ENCODE data around the gene NFIA.
"Not testable (repeated sequence)": the region's sequence is repeated elsewhere in the genome, so short reads cannot be mapped to it uniquely, and the experiment has no call there.

The NFIA gene

DNA sequence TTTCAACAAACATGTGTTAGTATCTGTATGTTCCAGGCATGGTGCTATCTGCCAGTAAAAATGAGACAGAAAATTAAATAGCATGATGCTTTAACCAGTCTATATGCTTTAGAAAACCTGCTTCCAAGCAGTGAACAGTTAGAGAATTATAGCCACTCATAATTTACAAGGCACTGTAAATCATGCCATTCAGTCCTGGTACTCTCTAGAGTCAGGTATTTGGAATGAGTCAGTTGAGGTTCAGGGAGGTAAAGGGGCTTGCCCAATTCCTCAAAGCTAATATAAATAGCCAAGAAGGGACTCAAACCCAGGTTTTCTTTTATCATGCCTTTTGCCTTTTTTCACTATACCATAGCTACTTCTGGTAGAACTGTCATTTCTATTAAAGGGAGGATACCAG, 184.4 kb downstream of the NFIA start:
- DNase-seq (ENCODE audit: low read depth in 1 of 2, low spot score in 1 of 2) = no peak

DNA sequence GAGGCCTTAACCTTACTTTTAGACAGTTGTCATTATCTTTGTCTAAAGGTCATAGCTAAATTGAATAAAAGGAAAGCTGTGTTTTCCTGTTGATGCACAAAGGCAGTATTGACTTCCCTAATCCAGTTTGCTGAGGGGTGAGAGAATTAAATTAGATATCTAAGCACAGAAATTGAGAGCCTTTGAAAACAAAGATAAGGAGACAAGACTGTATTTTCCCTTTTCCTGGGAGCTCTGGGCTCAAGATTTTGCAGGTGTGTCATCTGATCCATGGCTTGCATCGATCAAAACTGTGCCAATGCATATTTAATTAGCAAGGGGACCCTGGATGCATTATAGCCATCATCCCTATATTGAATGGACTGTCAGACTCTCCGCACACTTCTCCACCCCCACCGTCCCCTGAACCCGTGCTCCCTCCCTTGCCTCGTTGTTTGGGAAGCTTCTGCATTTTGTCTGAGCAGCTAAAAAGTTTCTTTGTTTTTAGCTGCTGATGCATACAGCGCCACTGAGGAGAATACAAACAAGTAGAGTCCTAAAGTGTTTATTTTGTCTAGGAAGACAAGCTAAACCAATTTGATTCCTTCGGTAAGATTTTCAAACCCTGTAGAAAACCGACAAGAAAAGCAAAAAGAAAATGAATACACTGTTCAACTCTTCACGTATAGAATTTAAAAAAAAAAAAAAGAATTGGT, 186.3 kb downstream of the NFIA start:
- DNase-seq (ENCODE audit: low read depth in 1 of 2, low spot score in 1 of 2) = no peak

DNA sequence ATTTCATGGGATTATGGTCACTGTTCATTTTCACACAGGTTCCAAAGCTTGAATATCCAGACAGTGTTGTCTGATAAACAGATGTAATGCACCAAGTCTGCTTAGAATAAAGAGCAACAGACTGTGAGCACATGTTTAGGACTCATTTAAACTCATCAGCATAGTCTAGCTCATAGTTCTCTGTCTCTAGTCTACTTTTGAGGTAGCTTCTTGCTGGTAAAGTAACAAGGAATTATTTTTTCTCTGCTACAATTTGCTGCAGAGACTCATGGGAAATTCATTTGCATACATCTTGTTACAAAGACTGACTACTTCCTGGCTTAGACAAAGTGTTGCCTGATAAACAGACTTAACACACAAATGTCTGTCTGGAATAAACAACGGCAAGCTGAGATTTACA, 187.2 kb downstream of the NFIA start:
- no peak for DNase-seq (ENCODE audit: low read depth in 1 of 2, low spot score in 1 of 2)

DNA sequence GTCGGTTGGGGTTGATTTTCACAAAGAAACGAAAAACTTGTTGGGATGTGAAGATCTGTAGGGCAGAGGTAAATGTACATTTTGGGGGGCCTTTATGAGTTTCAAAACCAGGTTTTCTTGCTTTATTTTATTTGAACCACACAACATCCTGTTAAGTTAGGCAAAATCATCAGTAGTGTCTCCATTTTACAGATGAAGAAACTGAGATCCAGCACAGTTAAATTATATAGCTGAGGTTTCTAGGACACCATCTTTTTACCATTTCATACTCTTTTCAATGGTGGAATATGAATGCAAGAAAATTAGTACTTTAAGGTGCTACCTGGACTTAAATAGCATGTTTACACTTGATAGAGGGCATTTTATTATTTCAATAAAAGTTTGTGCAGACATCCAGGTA, 187.7 kb downstream of the NFIA start:
- DNase-seq (ENCODE audit: low read depth in 1 of 2, low spot score in 1 of 2) = no peak

DNA sequence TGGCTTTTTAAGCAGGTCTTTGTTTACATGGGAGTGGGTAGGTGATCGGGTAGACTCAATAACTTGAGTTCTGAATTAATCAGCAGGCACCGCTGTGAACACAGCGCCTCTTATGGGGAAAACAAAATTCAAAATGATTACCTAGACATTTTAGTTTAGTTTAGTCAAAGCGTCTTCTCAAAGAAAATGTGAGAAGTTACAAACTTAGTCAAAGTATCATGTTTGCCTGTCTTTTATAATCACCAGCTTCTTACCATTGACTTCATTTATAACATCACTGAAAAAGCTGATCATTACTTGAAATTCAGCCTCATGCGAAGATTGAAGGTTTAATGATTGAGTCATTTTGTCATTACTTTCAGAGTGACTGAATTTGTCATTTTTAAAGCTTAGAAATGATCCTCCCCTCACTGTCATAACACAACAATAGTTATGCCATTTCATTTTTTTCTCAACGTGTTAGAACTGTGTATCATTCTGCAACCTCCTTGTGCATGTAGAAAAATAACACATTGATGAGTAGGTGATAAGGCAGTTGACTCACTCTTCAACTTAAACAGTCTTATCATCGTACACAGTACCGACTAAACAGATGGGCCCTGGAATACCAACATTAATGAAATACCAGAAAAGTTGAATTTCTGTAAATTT, 188.5 kb downstream of the NFIA start:
- DNase-seq (ENCODE audit: low read depth in 1 of 2, low spot score in 1 of 2) = no peak

DNA sequence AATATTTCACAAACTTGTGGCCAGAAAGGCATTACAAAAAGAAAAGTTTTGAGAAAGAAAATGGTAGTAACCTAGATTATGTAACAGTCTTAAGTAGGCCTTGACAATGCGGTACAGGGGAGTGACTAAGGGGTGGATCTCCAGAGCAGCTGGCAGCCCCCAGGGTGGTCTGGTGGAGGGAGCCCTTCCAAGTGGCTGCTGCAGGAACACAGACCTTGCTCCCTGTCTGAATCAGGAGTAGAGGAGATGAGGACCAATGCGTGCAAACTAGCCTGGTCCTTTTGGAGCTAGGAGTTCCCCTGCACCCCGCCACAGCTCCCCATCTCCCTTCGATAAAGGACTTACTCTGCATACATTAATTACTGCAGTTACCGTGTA, 189.0 kb downstream of the NFIA start:
- no peak for DNase-seq (ENCODE audit: low read depth in 1 of 2, low spot score in 1 of 2)

DNA sequence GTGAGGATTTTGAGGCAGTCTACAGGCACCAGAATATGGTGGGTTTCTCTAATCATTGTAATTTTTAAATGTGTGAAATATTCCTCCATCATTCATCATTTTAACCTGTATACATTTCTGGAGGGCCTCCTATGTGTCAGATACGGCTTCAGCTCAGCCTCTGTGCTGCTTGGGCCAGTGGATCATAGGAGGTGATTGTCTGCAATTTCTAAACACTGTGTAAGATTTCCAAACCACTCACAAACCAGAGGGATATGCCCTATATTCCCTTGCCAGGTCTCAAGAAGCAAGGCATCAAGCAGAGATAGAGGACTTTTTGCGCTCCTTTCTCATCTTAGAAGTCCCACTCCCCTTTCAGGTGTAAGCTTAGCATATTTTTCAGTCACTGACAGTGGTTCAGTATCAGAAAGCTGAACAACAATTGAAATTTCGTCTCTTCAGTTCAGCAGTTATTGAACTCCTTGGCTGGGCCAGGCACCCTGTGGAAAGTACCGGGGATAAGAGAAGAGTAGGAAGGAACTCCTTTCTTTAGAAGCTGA, 190.9 kb downstream of the NFIA start:
- no peak for DNase-seq (ENCODE audit: low read depth in 1 of 2, low spot score in 1 of 2)

DNA sequence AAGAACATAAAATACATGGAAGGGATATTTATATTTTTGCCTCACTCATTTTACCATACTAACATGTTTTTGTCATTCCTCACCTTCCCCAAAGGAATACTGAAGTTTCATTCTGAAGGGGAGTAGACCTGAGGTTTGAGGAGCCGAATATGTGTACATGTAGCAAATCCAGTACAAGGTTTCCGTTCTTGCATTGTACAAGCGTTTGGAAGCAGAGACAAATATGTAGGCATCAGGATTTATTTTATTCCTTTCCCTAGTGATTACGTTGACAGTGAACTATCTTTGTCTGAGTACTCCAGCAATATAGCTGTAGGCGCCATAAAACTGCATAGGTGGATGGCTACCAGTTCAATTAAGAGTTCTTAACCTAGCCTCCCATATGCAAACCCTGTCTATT, 191.5 kb downstream of the NFIA start:
- DNase-seq (ENCODE audit: low read depth in 1 of 2, low spot score in 1 of 2) = no peak

DNA sequence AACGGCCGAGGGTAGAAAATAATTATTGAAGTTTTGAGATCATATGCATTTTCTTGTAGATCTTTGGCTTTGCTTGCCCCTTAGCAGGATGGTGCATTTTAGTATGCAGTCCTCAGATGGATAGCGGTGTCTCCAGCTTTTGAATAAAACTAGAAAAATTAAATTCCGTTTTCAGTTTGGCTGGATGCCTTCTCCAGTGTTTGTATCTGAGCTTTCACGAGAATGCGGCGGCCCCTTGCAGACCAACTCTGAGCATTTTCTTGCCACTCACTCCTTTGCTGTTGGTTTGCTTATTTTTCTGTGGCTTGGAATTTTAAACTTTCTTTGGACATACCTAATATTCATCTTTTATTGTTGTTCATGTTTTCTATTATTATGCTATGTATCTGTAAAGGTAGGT, 192.6 kb downstream of the NFIA start:
- DNase-seq (ENCODE audit: low read depth in 1 of 2, low spot score in 1 of 2) = no peak

DNA sequence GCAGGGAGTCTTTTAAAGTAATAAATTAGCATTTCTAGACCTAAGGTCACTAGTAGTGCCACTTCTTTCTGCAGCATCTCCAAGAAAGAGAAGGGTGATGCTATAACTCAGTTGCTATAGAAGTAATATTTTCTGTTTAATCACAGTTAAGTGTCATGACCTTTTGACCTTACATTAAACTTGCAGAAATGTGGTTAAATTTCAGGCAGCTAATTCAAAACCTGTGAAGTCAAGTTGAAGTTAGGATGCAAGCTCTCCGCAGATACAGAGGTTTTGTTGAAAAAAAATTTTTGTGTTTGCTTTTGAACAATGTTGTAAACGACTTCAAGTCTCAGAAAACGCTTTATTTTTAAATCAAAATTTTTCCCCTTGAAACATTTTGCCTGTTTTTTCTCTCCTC, 193.9 kb downstream of the NFIA start:
- DNase-seq (ENCODE audit: low read depth in 1 of 2, low spot score in 1 of 2) = no peak

DNA sequence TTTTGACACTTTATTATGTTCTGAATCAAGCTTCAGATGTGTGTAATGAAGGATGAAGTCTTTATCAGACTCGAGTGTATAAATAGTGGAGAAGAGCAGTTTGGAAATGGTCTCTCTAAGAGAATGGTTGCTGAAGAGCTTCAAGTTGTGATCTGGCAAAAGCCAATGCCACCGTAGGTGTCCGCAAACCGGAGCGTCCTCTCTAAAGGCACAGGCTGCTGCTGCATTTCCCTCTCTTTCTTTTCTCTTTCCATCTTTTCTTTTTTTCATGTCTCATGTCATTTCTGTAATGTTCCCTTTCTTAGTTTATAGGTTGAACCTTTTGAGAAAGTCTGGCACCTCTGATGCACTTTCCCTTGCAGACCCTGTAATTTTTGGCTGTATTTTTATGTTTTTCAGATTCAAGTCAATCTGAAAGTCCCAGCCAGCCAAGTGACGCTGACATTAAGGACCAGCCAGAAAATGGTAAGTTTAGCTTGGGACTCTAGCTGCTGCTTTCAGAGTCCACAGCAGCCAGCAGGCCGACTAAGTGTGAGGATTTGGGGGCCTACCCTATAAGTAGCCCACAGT, 194.8 kb downstream of the NFIA start:
- no peak for DNase-seq (ENCODE audit: low read depth in 1 of 2, low spot score in 1 of 2)

DNA sequence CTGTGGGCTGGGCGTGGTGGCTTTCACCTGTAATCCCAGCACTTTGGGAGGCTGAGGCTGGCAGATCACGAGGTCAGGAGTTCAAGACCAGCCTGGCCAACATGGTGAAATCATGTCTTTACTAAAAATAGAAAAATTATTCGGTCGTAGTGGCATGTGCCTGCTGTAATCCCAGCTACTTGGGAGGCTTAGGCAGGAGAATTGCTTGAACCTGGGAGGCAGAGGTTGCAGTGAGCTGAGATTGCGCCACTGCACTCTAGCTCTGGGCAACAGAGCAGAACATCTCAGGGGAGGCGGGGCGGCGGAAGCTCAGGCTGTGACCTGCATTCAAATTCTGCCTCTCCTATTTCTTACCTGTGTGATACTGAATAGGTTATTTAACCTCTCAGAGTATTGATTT, 196.1 kb downstream of the NFIA start:
- not testable (repeated sequence) for DNase-seq (ENCODE audit: low read depth in 1 of 2, low spot score in 1 of 2)

DNA sequence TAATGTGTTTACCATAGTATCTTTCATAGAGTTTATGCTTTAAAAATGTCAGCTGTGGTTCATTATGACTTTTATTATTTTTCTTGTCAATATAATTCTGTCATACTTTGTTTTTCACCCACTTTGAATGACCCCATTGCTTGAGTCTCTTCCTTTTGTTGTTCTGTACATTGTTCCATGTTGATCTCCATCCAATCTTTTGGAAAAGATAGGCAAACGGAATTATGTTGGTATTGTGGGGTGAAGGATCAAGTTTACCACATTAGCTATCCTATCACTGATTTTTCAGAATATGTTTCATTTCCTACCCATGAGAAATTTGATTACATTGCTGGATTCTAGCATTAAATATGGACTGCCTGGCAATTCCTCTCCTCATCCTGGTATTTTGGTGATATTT, 196.6 kb downstream of the NFIA start:
- DNase-seq (ENCODE audit: low read depth in 1 of 2, low spot score in 1 of 2) = no peak

DNA sequence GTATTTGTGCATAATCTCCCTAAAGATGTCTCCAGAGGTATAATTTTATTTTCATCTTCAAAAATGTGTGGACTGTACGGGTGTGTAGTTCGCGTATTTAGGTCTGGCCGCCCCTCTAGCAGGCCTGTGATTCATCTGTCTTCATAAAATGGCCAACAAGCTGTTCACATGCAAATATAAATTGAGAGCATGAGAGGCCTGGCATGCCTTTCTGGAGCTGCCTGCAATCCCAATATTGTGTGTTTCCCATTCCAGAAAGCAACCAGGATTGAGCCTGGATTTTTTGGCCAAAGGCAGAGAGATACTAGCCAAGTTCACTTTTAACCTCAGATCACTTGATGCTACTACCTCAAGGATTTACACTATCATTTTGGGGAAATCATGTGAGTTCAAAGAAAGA, 197.2 kb downstream of the NFIA start:
- DNase-seq (ENCODE audit: low read depth in 1 of 2, low spot score in 1 of 2) = no peak

DNA sequence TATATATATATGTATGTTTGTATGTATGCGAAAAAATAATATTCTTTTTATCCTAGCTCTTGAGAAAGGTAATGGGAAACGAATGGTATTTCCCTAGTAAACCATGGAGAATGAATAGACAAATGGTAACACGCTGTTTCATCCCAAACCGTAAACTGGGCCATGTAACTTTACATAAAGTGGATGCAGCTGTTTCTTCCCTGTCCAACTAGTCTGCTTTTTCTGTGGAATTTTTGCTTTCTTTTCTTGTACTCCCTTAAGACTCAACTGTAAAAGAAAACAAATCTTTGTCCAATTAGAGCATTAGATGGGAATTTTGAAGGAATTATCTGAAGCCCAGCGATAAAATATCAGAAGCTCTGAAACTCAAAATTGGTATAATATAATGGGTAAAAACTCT, 198.1 kb downstream of the NFIA start:
- DNase-seq (ENCODE audit: low read depth in 1 of 2, low spot score in 1 of 2) = no peak

DNA sequence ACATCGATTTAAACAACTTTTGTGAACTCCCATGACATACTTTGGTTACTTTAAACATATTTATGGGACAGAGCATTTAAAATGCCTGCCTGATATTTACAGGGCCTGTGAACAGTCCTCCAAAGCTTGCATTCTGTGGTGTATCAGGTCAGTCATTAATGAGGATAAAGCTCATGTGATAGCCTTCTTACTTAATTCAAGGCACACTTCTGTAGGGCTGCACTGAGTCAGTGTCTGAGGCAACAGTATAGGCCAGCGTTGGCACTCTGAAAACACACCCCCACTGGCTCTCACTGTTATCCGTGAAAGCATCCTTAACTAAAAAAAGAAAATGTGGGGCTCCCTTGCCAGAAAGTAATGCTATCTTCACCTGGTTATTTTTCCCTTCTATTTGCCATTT, 200.0 kb downstream of the NFIA start:
- DNase-seq (ENCODE audit: low read depth in 1 of 2, low spot score in 1 of 2) = no peak

DNA sequence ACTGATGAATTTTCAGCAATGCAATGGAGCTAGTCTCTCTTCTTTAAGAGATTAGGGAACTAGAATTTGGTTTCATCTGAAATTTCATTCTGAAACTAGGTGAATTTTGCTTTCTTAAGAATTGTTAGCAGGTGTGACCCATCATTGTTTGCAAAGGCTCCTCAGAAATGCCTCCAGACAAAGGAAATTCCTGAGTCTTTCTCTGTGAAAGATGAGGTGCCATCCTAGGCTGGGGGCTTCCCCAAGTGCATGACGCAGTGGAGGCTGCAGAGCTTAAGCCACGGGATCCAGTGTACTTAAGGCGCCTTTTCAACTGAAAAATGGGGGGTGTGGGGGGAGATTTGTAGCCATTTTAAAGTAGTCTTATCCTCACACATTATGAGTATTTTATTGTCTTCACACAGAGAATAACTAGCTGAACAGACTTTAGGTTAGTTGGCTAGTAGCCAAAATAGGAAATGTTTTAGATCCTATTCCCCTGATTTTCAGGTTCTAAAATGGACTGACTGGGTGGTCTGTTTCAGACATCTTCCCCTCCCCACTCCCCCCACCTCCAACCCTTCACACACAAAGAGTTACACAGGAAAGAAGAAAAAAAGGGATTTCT, 202.0 kb downstream of the NFIA start:
- DNase-seq (ENCODE audit: low read depth in 1 of 2, low spot score in 1 of 2) = no peak

DNA sequence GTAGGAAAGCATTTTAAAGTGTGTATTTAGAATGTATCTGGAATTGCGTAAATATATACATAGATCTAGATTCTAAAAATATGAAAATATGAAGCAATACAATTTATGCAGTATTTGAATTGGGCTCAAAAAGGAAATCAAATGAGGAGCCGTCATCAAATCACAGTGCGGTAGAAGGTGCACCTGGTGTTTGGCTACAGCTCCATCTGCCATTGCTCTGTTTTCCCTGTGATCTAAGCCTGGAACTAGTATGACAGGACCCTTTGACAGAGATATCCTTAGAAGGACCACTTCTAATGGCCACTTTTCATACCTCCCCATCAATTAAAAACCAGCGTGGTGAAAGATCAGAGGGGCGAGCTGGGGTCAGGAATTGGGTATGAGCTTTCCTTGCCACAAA, 202.6 kb downstream of the NFIA start:
- DNase-seq (ENCODE audit: low read depth in 1 of 2, low spot score in 1 of 2) = no peak

DNA sequence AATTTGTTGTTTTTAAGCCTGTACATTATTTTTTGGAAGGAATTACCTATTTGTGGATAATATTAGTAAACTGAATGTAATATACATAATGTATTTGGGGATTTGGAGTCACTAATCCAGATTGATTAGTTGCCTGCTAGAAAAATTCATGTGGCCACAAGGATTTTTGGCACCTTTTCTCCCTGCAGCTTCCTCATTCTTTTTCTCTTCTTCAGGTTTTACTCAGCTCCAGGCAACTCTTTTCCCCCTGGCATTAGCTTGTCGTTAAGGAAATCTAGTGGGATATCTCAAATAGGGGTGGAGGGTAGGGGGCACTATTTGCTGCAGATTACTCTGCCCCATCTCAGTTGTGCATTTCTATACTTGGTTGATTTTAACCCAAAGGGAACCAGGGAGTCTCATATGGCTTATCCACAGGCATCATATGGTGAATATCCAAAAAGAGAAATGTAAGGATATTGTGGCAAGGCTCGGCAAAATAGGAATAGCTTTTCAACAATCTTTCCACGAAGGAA, 203.1 kb downstream of the NFIA start:
- no peak for DNase-seq (ENCODE audit: low read depth in 1 of 2, low spot score in 1 of 2)

DNA sequence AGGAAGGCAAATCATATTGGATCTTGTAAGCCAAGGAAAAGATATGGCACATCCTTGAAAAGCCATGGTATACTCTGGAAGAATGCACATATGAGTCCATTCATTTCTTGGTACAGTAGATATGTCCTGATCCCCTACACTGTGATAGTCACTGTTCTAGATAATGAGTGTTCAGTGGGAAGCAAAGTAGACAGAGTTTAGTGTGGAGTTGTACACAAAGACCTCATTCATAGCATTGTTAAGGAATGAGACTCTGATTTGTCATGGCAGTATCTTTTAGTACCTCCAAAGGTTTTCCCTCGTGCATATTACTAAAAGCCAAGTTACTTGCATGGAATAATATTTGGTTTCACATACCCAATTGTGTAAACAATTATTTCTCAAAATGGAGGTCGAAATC, 204.7 kb downstream of the NFIA start:
- DNase-seq (ENCODE audit: low read depth in 1 of 2, low spot score in 1 of 2) = no peak

DNA sequence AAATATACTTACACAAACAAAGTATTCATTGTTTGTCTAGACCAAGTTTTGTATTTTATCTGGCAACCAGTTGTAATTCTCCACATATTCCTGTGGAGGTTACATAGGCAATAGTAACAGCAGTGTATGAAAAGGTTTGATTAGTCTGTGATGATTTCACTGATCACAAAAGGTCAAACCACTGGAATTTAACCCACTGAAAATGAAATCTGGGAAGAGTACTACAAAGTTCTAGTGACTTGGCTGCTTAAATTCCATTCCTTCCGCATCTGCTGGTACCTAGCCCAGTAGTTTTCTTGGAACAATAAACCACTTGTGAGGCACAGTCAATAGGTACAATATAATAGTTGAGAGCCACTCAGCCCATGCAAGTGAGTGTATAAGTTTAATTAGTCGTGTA, 205.4 kb downstream of the NFIA start:
- no peak for DNase-seq (ENCODE audit: low read depth in 1 of 2, low spot score in 1 of 2)
